Epithelial cell of proximal tubule (primary cell): ENCODE results near the gene FKBP4. TPM values are rescaled to one million over a fixed set of nuclear protein-coding genes. Genes with fewer than 3 reads are reported as not detected.
A peak's percentile ranks its signal among the peaks of the same experiment; 100 is the strongest.

Experiments
- DNase-seq: peaks from one replicate; pipeline ENCODE4 v3.0.0-alpha.2; 2011; ENCODE audit warnings: low read depth
- H3K4me3 ChIP-seq: 2 replicates; pipeline ENCODE4 v1.5.1; 2011; ENCODE audit warnings: low read depth, mild to moderate bottlenecking, low read length
- CTCF ChIP-seq: conservative IDR thresholded peaks from 2 replicates; pipeline ENCODE4 v1.5.1; 2012; ENCODE audit warnings: low read depth, mild to moderate bottlenecking, low read length
- total RNA-seq: library from RNA; depleted of rRNA; stranded (reverse); fragments of >200 nt; gene quantifications from 2 replicates; pipeline ENCODE4 v1.2.3, GENCODE V29; 2015

Gene FKBP4
- total RNA-seq, 1 donor from 2014 or later: 51.9 TPM

- no peak for DNase-seq
- TF ChIP-seq CTCF: no peak
Measured at GRCh38 chr12:2795291-2796186, 769 bp downstream of the FKBP4 start.

GRCh38 chr12:2796187-2796666 is 1.5 kb downstream of the FKBP4 start:
- peak; percentile 52 for TF ChIP-seq CTCF
- peak overlapping the region; percentile 81 for H3K4me3 ChIP-seq
- no peak for DNase-seq

More at GRCh38 chr12:2795291-2796186, 769 bp downstream of the FKBP4 start:
- H3K4me3 ChIP-seq: peak overlapping the region; percentile 81

- DNase-seq: no peak
- H3K4me3 ChIP-seq: no peak overlapping the region
- peak; percentile 41 for TF ChIP-seq CTCF
Measured at GRCh38 chr12:2797721-2798418, 3.1 kb downstream of the FKBP4 start.

GRCh38 chr12:2800046-2800570 is 5.3 kb downstream of the FKBP4 start:
- no peak for TF ChIP-seq CTCF
- no peak overlapping the region for H3K4me3 ChIP-seq
- no peak for DNase-seq

GRCh38 chr12:2801044-2801783 is 6.4 kb downstream of the FKBP4 start:
- no peak for TF ChIP-seq CTCF
- no peak for DNase-seq
- H3K4me3 ChIP-seq: no peak overlapping the region

- no peak for DNase-seq
- H3K4me3 ChIP-seq: no peak overlapping the region
- no peak for TF ChIP-seq CTCF
Measured at GRCh38 chr12:2803635-2804392, 9.0 kb downstream of the FKBP4 start.
